Head of caudate nucleus (tissue), 42 donors: Measurements from ENCODE around the gene SPCS1.
"Not testable (repeated sequence)": the region's sequence is repeated elsewhere in the genome, so short reads cannot be mapped to it uniquely, and the experiment has no call there.

ENCODE experiments used
- DNase-seq, 42 donors: peaks; one replicate each; pipeline versions ENCODE4 v3.0.0 to v3.0.0-alpha.2; 2020 to 2021; ENCODE audit warnings: mixed read lengths in 7 of 42
- intact Hi-C: fragments of 100-400 bp; cut with DNase I; formaldehyde crosslinking; loops from one replicate; pipeline ENCODE4 v1.15.0; 2022

The SPCS1 gene

DNA sequence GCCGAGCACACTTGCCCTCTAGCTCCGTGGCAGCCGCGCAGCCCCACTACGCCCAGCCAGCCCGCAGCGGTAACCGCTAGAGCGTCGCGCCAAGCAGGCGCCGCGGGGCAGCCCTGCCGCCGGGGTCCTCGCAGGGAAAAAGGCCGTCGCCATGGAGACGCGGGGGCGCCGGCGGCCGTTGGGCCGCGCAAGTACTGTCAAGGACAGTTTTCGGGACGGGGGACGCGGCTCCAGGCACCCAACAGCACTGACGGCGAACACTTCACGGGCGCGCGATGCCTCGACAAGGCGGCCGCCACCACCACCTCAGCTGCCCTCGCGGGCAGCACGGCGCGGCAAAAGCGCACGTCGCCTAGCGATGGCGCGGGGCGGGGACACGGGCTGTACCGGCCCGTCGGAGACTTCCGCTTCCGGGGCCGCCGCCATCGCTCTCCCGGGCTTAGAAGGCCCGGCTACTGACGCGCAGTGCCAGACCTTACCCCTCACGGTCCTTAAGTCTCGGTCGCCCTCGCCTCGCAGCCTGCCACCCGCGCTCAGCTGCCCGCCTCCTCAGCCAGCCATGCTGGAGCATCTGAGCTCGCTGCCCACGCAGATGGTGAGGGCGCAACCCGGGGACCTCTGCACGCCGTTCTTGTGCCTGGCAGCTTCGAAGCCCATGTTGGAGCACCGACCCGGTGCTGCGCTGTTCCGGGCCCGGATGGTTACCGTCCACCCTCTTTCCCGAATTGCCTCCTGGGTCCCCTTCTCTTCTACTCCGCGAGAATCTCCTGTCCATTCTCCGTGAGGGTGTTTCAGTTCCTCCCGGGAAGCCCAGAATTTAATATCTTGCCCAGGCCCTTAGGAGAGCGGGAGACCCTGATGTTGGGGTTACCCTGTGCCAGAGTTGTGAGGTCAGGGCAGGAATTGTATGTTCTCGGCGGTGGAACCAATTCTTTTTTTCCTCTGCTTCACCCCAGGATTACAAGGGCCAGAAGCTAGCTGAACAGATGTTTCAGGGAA is at the start of gene SPCS1, which contains the start of gene GLT8D1:
Gene SPCS1, plus strand, starts transcription at position 419 of the 999 bp plus-strand sequence. Its CDS starts 141 bp downstream, at position 560.
Gene GLT8D1, minus strand, starts transcription at position 104 of the 999 bp plus-strand sequence. CDS start 5,331 bp downstream, outside the sequence.
- intact Hi-C loops: no loop called here
- DNase-seq: peak; percentile 74 to 95 (median 90)

DNA sequence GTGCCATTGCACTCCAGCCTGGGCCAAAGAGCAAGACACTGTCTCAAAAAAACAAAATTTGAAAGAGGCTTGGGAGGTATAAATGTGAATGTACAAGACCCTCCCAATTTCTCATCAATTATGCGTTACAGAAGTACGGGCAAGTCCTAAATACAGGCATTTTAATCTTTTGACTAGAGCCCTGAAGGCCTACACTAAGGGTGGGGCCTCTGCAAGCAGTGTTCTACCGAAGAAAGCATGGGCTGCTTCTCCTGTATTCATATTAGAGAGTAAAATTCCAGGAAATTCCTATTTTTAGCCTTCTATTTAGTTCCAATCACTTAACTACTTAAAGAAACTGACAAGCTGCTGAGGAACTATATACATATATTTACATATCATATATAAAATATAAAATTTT is 45.9 kb upstream of the SPCS1 start:
- intact Hi-C loops: no loop called here
- DNase-seq: no peak

DNA sequence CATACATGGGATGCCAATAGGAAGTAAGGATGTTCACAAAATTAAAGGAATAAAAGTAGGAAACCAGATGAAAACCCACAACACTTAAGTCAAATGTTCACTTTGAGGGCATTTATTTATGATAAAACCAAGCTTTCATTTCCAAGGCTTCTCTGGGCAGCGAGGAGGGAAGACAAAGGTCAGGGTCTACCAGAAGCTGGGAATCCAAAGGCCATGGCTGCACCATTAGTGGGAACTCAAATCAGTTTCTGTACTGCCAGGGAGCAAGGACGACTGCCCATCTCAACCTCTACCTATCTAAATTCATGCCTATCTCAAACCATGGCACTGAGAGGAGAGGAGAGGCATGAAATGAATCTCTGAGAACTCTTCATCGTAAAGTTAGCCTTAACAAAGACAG is 42.8 kb upstream of the SPCS1 start:
- DNase-seq: no peak
- intact Hi-C loops: no loop called here

DNA sequence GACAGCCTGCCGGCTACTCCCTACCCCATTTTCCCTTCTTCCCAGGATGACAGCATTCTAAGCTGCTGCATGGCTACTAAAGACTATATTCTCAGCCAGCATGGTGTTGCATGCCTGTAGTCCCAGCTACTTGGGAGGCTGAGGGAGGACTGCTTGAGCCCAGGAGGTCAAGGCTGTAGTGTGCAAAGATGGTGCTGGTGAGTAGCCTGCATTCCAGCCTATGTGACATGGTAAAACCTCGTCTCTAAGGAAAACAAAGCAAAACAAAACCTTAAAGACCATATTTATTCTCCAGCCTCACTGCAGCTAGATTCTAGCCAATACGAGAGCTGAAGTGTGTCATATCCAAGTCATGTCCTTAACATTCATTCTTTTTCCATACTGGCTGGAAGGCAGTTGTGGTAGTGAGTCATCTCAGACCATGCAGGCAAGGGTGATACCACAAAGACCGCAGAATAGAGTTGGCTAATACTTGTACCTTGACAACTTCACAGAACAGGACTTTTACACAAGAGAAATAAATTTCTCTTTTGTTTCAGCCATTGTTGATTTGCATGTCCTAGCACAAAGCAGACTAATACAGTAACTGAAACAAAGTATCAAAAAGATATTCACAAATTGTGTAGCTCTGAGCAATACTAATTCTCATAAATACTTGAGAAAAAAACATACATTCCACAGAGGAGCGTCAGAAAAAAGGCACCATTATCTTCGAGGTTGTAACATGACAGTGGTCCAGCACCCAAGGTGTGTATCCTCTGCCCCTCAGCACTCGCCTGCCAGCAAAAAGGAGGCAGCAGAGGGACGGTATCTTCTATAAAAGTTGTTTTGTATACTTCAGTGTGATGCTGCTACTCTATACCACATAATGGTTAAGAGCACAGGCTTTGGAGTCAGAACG is 35.0 kb upstream of the SPCS1 start:
- intact Hi-C loops: loop anchor here (10.0 kb wide), 1 partner anchor 66 kb away; no protein-coding TSS in a partner anchor
- no peak for DNase-seq

DNA sequence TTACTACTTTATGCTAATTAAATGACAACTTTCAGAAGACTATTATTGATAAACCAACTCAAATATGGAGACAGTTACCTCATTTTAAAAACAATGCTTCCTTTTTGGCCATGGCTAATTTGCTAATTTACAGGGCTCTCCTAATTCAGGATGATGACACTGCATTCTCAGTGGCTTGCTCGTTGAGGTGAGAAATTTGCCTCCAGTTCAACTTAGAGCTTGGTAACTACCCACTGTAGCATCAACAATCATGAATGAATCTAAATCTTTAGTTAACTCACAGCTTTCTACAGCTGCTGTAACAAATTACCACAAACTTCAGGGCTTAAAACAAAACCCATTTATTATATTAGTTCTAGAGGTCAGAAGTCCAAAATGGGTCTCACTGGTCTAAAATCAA is 34.2 kb upstream of the SPCS1 start:
- intact Hi-C loops: loop anchor here (10.0 kb wide), 1 partner anchor 67 kb away; no protein-coding TSS in a partner anchor

DNA sequence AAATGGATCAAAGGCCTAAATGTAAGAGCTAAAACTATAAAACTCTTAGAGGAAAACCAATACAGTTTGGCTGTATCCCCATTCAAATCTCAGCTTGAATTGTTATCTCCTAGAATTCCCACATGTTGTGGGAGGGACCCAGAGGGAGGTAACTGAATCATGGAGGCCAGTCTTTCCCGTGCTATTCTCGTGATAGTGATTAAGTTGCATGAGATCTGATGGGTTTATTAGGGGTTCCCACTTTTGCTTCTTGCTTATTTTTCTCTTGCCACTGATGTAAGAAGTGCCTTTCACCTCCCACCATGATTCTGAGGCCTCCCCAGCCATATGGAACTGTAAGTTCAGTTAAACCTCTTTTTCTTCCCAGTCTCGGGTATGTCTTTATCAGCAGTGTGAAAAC is 29.7 kb upstream of the SPCS1 start:
- not testable (repeated sequence) for DNase-seq
- intact Hi-C loops: loop anchor here (10.0 kb wide), 1 partner anchor 71 kb away; no protein-coding TSS in a partner anchor

More for the DNA sequence above, 34.2 kb upstream of the SPCS1 start:
- DNase-seq: no peak

DNA sequence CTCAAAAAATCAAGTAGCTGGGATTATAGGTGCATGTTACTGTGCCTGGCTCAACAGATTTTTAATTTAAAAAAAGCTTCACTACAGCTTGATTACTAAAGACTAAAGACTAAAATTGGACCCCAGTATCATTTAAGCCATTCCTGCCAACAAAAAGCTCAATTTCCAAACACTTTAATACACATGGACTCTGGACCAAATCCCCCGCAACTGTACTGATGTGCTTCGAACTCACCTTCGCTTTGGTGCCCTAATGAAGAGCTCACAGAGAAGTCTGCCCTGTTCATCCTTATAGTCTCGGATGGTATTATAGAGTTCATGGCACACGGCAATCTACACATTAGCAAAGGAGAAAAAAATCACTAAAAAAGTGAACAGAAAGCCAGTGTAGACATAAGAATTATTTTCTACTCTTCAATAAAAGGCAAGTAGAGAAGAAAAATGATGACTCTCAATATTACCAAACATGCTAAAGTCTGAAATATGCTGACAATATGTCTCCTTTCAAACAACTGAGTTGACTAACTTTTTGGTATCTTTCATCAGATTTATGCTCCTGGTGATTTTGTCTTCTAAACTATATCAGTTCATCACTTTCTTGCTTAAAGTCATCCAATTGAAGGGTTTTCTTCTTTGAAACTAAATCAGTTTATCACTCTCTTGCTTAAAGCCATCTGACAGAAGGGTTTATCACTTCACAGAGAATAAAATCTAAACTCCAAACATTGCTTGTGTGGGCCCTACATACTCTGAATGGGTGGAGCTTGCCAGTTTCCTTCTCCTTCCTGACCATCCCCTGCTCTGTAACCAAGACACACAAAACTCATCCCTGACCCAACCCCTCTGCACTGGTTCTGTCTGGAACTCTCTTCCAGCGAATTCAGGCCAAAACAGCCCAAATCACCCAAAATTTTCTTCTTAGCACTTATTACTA is 27.4 kb upstream of the SPCS1 start:
- no peak for DNase-seq
- intact Hi-C loops: loop anchor here (10.0 kb wide), 1 partner anchor 74 kb away; no protein-coding TSS in a partner anchor

DNA sequence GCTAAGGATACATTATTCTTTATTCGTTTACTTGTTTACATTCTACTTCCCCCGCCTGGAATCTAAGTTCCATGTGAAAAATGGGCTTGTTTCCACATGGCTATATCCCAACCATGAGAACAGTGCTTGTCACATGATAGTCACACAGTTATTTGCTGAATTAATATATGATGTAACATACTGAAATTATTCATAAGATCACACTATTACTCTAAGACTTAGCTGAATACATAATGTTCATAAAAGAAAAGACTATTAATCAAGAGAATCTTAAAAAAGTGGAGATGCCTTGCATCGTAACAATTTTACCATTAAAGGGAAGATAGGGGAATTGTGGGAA is 26.7 kb upstream of the SPCS1 start:
- intact Hi-C loops: loop anchor here (10.0 kb wide), 1 partner anchor 74 kb away; no protein-coding TSS in a partner anchor
- no peak for DNase-seq

DNA sequence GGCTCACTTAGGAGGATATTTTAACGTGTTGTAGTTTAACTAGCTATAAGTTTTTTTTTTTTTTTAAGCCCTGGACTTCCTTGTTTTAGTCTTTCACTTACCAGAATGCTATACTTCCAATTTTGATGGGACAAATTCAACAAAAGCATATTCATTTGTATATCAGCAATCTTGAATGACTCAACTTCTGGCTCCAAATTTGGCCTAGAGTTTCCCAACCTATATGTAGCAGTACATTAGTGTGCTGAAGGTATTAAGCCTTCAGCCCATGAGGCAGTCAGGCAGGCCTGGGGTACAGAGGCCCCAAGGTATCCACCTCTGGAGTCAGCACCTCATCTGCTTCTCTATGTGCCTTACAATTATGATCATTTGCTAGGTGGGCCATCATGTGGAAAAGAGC is 26.1 kb upstream of the SPCS1 start:
- DNase-seq: no peak
- intact Hi-C loops: loop anchor here (10.0 kb wide), 2 partner anchors 75 to 205 kb away; no protein-coding TSS in a partner anchor

DNA sequence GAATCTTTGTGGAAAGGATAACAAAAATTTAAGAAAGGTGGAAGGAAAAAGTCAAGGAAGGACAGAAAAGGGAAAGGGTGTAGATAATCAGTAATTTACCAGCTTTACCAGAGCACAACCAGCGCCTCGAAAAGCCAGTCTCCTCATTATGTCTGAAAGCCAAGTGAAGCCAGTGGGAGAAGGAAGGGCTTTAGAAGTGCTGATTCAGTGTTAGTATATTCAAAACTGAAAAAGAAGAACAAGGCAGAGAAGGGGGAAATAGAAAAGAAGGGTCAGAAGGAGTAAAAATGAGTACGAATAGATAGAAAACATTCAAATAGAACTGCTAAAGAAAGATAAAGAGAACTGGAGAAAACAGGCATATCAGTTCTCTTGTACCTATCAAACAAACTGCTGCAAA is 24.3 kb upstream of the SPCS1 start:
- DNase-seq: no peak
- intact Hi-C loops: loop anchor here (10.0 kb wide), 1 partner anchor 207 kb away; no protein-coding TSS in a partner anchor

DNA sequence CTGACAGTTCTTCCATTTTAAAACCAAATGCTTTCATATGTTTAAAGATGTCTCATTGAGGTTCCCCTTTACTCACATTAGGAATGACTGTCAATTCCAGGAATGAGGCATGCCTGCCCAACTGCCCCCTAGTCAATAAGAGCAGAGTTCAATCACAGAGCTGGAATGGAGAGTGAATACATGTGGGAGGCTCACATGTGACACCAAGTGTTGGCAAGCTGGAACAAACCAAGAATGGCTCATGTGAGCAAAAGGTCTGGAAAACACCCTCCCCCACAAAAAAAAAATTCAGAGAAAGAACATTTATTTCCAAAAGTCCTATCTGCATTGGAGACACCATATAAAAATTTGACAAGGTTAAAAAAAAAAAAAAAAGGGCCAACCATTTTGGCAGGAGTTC is 23.9 kb upstream of the SPCS1 start:
- DNase-seq: peak in 23 of 42 donors; percentile 9 to 69 (median 28)

DNA sequence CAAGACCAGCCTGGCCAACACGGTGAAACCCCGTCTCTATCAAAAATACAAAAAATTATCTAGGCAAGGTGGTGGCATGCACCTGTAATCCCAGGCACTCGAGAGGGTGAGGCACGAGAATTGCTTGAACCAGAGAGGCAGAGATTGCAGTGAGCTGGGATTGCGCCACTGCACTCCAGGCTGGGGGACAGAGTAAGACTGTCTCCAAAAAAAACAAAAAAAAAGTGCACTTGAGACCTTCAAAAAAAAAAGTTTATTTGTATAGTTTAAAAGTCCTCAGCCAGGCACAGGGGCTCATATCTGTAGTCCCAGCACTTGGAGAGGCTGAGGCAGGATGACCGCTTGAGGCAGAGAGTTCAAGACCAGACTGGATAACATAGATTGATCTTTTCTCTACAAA is 22.3 kb upstream of the SPCS1 start:
- no peak for DNase-seq
- intact Hi-C loops: loop anchor here (2.0 to 10.0 kb wide), 2 partner anchors 147 to 209 kb away; partner anchors contain the start of gene UQCC5

More for the DNA sequence above, 23.9 kb upstream of the SPCS1 start:
- intact Hi-C loops: loop anchor here (2.0 to 10.0 kb wide), 2 partner anchors 145 to 207 kb away; partner anchors contain the start of gene UQCC5

DNA sequence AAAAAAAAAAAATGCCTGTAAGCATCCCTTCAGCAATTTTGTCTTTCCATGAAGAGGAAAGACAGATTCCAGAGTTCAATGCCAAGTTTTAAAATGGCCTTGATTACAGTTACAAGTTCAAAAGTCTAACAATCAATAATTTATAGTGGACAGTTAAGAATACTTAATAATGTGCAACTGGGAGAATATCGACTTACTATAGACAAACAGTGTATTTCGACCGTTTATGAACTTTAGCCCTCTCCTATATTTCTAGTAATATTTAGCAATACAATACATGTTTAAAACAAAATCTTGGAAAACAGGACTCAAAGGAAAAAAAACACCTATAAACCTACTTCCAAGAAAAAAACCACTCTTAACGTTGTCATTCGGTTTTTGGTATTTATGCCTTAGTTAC is 21.7 kb upstream of the SPCS1 start:
- intact Hi-C loops: loop anchor here (10.0 kb wide), 1 partner anchor 209 kb away; no protein-coding TSS in a partner anchor
- DNase-seq: no peak

DNA sequence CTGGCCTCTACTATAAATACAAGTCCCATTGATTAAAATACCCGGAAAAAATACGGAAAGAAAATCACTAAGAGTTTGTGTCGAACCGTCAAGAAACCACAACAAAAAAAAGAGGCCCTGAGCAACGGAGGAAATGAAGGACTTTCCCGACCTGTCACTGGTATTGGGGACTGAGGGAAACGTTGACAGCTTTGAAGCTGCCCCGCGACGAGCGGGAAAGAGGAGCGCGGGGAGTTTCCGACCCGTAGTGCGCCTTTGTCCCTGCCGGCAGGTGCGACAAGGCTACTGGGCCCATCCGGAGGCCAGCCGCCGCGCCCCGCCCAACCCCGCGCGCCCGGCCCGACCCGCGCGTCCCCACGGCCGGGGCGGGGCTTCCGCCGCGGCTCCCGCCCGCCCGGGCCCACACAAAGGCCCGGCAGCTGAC is 20.6 kb upstream of the SPCS1 start:
- intact Hi-C loops: loop anchor here (5.0 to 10.0 kb wide), 2 partner anchors 210 to 362 kb away; partner anchors contain the start of gene SFMBT1
- peak; percentile 23 to 90 (median 77) for DNase-seq

DNA sequence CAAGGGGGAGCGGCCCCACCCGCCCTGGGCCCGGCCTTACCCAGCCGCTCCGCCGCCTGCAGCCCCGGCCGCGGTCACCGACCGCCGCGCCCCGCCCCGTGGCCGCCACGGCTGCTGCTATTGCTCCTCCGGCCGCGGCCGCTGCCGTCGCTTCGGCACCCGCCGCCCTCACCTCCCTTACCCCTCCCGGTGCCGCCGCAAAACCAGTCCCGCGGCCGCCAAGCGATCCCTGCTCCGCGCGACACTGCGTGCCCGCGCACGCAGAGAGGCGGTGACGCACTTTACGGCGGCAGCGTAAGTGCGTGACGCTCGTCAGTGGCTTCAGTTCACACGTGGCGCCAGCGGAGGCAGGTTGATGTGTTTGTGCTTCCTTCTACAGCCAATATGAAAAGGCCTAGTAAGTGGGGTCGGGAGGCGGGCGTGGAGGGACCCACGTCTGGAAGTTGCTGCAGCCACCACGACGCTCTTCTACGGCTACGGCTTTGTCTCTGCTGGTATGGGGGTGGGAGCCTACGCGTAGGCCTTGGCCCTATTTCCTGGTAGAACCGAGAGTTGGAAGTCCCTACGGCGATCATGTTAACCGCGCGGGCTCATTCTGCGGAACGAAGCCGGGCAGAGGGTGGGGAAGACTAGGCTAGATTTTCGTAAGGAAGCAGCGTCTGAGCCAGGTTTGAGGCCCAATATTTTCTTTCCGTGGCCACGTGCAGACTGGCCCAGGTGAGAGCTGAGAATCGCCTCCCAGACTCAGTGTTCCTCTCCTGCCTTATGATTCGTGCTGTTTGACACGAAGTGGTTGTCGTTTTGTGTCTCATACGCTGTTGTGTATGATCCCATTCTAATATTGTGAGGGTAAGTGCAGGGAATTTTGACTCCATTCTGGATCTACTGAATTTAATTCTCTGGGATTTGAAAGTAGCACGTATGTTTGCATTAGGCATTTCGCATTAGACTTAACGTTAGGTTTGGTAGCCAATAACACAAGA is 19.9 kb upstream of the SPCS1 start, which contains the start of the genes GNL3 and PBRM1:
Gene GNL3, plus strand, starts transcription at position 324 of the 983 bp plus-strand sequence. Its CDS starts 61 bp downstream, at position 385.
Gene PBRM1, minus strand, starts transcription at position 205 of the 983 bp plus-strand sequence.
- DNase-seq: peak; percentile 88 to 97 (median 95)
- intact Hi-C loops: loop anchor here (5.0 to 10.0 kb wide), 2 partner anchors 211 to 361 kb away; partner anchors contain the start of gene SFMBT1

DNA sequence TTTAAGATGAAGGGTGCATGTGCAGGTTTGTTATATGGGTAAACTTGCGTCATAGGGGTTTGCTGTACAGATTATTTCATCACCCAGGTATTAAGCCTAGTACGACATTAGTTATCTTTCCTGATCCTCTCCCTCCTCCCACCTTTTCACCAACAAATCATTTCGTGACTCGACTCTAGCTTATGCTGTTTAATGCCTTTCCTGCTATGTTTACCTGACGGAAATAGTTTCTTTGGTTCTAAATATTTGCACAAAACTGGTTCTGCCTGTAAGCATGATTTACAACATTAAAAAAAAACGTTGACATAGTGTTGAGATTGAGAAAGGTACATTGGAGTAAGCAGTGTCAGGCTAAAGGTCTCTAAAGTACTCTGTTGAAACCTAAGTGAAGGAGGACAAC is 17.6 kb upstream of the SPCS1 start:
- intact Hi-C loops: loop anchor here (5.0 to 10.0 kb wide), 2 partner anchors 213 to 359 kb away; partner anchors contain the start of gene SFMBT1
- no peak for DNase-seq
